Lung (tissue), 12 donors: ENCODE measurements around the gene TTLL10. TPM values are rescaled to one million over a fixed set of nuclear protein-coding genes. Genes with fewer than 3 reads are reported as not detected.

Source experiments
- ATAC-seq: fragments of 200-7000 bp; cut with Tn5 transposase; one replicate; pipeline ENCODE4 v1.9.1; 2020; ENCODE audit warnings: moderate number of reproducible peaks; ENCODE audit not compliant: insufficient read depth, low FRiP score
- DNase-seq, 3 donors: peaks; one replicate each; pipeline ENCODE4 v3.0.0-alpha.2; 2013 to 2017
- H3K27ac ChIP-seq, 2 donors: one replicate each; pipeline ENCODE4 v1.5.1; 2013; ENCODE audit warnings: mild to moderate bottlenecking in 2 of 2, moderate library complexity in 2 of 2, control low read depth in 1 of 2, inconsistent platforms in 1 of 2, low read depth in 1 of 2, low read length in 1 of 2
- H3K27me3 ChIP-seq, 3 donors: one replicate each; pipeline ENCODE4 v1.5.1; 2013; ENCODE audit warnings: low read length in 2 of 3; ENCODE audit not compliant: control insufficient read depth in 3 of 3, insufficient read depth in 3 of 3
- H3K36me3 ChIP-seq, 4 donors: one replicate each; pipeline ENCODE4 v1.5.1; 2013; ENCODE audit warnings: low read length in 4 of 4, mild to moderate bottlenecking in 1 of 4, moderate library complexity in 1 of 4; ENCODE audit not compliant: control insufficient read depth in 4 of 4, insufficient read depth in 4 of 4
- H3K4me1 ChIP-seq, 5 donors: one replicate each; pipeline ENCODE4 v1.5.1; 2013; ENCODE audit warnings: low read length in 5 of 5, mild to moderate bottlenecking in 2 of 5, moderate library complexity in 1 of 5; ENCODE audit not compliant: control insufficient read depth in 5 of 5, insufficient read depth in 5 of 5
- H3K4me3 ChIP-seq: one replicate; pipeline ENCODE4 v1.5.1; 2013; ENCODE audit warnings: mild to moderate bottlenecking, control low read depth, moderate library complexity
- H3K9ac ChIP-seq, 2 donors: one replicate each; pipeline ENCODE4 v1.5.1; 2013; ENCODE audit warnings: low read length in 2 of 2, control low read depth in 1 of 2; ENCODE audit not compliant: insufficient read depth in 1 of 2
- H3K9me3 ChIP-seq, 4 donors: one replicate each; pipeline ENCODE4 v1.5.1; 2013; ENCODE audit warnings: low read length in 3 of 4, mild to moderate bottlenecking in 1 of 4, moderate library complexity in 1 of 4; ENCODE audit not compliant: control insufficient read depth in 4 of 4, insufficient read depth in 3 of 4
- CTCF ChIP-seq: IDR thresholded peaks from 2 replicates; pipeline ENCODE4 v1.5.1; 2012; ENCODE audit warnings: mild to moderate bottlenecking; ENCODE audit errors: control extremely low read depth, extremely low read depth
- WGBS, 2 donors: extraction: QIAGEN DNeasy Blood & Tissue Kit; methylation state at CpG; one replicate each; pipeline ENCODE4 v1.1.7; 2013; 5-methylcytosine and 5-hydroxymethylcytosine counted together
- polyA plus RNA-seq, 2 donors: library from polyadenylated mRNA; stranded (reverse); fragments of 200-250 nt; gene quantifications; one replicate each; pipeline ENCODE4 v1.2.1, GENCODE V29; 2013
- total RNA-seq, 2 donors: library from RNA; depleted of rRNA in 1 of 2; stranded (reverse); fragments of >200 nt in 1 of 2; gene quantifications; one replicate each; pipeline ENCODE4 v1.2.1, GENCODE V29; 2014 to 2021
- donor health status: control.
- donor health status: control.
- donor health status: Bipolar disorder and iron deficiency.
- donor health status: healthy.
- donor health status: DM: yes; HTN: yes; CAD: no.

TTLL10 gene
- total and polyA plus RNA-seq, 4 donors, result 3.7 to 19.7 (median 4.5) TPM

GRCh38 chr1:1215080-1215676, 41.5 kb downstream of the TTLL10 start:
- Histone ChIP-seq H3K36me3 (peaks cover 5 to 44% (median 10%) of the 10 kb centered on the region in 4 donors), H3K27ac (peak overlapping the region in 1 of 2 donors; percentile 9), H3K9ac (no peak overlapping the region), H3K4me1 (peaks cover 0 to 26% (median 0%) of the 10 kb centered on the region in 5 donors), H3K27me3 (no peaks in the 10 kb centered on the region), H3K4me3 (no peak overlapping the region), H3K9me3 (peaks cover 0 to 2% (median 0%) of the 10 kb centered on the region in 4 donors)
- TF ChIP-seq CTCF, result no peak
- DNase-seq (no peak), ATAC-seq (no peak)
- WGBS, 2 donors, result 43 to 48% methylated on average over 11 of the region's 11 CpGs

GRCh38 chr1:1215881-1216605, 42.4 kb downstream of the TTLL10 start:
- peak overlapping the region in 1 of 2 donors; percentile 9 for H3K27ac ChIP-seq
- no peak for DNase-seq

GRCh38 chr1:1216770-1217620, 43.3 kb downstream of the TTLL10 start:
- Histone ChIP-seq H3K4me1 (peaks cover 0 to 22% (median 0%) of the 10 kb centered on the region in 5 donors), H3K9ac (no peak overlapping the region), H3K36me3 (peaks cover 5 to 59% (median 16%) of the 10 kb centered on the region in 4 donors), H3K27me3 (no peaks in the 10 kb centered on the region), H3K4me3 (no peak overlapping the region), H3K27ac (no peak overlapping the region), H3K9me3 (peaks cover 0 to 2% (median 0%) of the 10 kb centered on the region in 4 donors)
- ATAC-seq (no peak), DNase-seq (no peak)
- 92 to 93% methylated on average over 67 to 74 of the region's 74 CpGs for WGBS, 2 donors
- no peak for TF ChIP-seq CTCF

More at GRCh38 chr1:1215881-1216605, 42.4 kb downstream of the TTLL10 start:
- WGBS, 2 donors, result 93 to 94% methylated on average over 20 to 21 of the region's 21 CpGs
- no peak for TF ChIP-seq CTCF
- no peak for ATAC-seq
- H3K9ac ChIP-seq, result no peak overlapping the region
- no peaks in the 10 kb centered on the region for H3K27me3 ChIP-seq
- peaks cover 5 to 52% (median 10%) of the 10 kb centered on the region in 4 donors for H3K36me3 ChIP-seq
- H3K4me3 ChIP-seq, result no peak overlapping the region
- peaks cover 0 to 26% (median 0%) of the 10 kb centered on the region in 5 donors for H3K4me1 ChIP-seq
- H3K9me3 ChIP-seq, result peaks cover 0 to 2% (median 0%) of the 10 kb centered on the region in 4 donors
